Measurements from ENCODE around the gene DHRSX. TPM values are rescaled to one million over a fixed set of nuclear protein-coding genes. Genes with fewer than 3 reads are reported as not detected.
"Not testable (repeated sequence)": the region's sequence is repeated elsewhere in the genome, so short reads cannot be mapped to it uniquely, and the experiment has no call there.

Gene DHRSX
- polyA plus RNA-seq, 3 donors, result 12.9 to 33.2 (median 28.3) TPM

- Histone ChIP-seq H3K4me2 (replicated peaks; ENCODE audit: extremely low read depth, low read length, poor library complexity, severe bottlenecking) (no peak overlapping the region), H3K79me2 (ENCODE audit: insufficient read depth, low read length) (peaks cover 29% of the 10 kb centered on the region), H3K27me3 (ENCODE audit: control insufficient read depth in 2 of 2, insufficient read depth in 2 of 2, low read length in 2 of 2) (no peaks in the 10 kb centered on the region), H3K4me3 (replicated peaks in 1 of 3; ENCODE audit: low read depth in 2 of 3, low read length in 3 of 3) (no peak overlapping the region), H2AFZ (ENCODE audit: insufficient read depth, low read depth, low read length, poor library complexity, severe bottlenecking) (no peak overlapping the region), H3K9me3 (replicated peaks in 1 of 2; ENCODE audit: control insufficient read depth in 1 of 2, insufficient read depth in 1 of 2, low read length in 2 of 2) (peaks cover 0 to 7% of the 10 kb centered on the region in 2 donors), H3K36me3 (replicated peaks in 1 of 2; ENCODE audit: control insufficient read depth in 1 of 2, insufficient read depth in 2 of 2, low read length in 2 of 2) (peaks cover 29 to 60% of the 10 kb centered on the region in 2 donors), H4K20me1 (ENCODE audit: insufficient read depth, low read length) (peaks cover 83% of the 10 kb centered on the region), H3K9ac (ENCODE audit: insufficient read depth, low read length, poor library complexity, severe bottlenecking) (no peak overlapping the region), H3K27ac (ENCODE audit: low read depth in 1 of 2, low read length in 2 of 2) (no peak overlapping the region), H3K4me1 (ENCODE audit: control insufficient read depth in 1 of 2, insufficient read depth in 2 of 2, low read length in 2 of 2) (no peaks in the 10 kb centered on the region)
- no peak for TF ChIP-seq CTCF (IDR thresholded peaks at IDR 0.05)
- Mint-ChIP-seq H3K27me3 (ENCODE audit: low read depth in 3 of 3) (peaks cover 0 to 4% (median 0%) of the 10 kb centered on the region in 3 donors), H3K9me3 (peaks cover 4 to 9% (median 6%) of the 10 kb centered on the region in 7 donors), H3K36me3 (peaks cover 38 to 55% of the 10 kb centered on the region in 2 donors), H3K4me3 (no peak overlapping the region), H3K27ac (no peak overlapping the region), H3K4me1 (no peaks in the 10 kb centered on the region)
- DNase-seq, result no peak
- WGBS (ENCODE audit: insufficient coverage), result 98% methylated on average over 12 of the region's 12 CpGs
- intact Hi-C loops (cut with micrococcal nuclease), result no loop called here
Observed at GRCh38 chrX:2484256-2484655, 16.5 kb downstream of the DHRSX start.

GRCh38 chrX:2483398-2484060, 17.2 kb downstream of the DHRSX start:
- Histone ChIP-seq H3K4me1 (ENCODE audit: control insufficient read depth in 1 of 2, insufficient read depth in 2 of 2, low read length in 2 of 2) (no peaks in the 10 kb centered on the region), H3K9me3 (replicated peaks in 1 of 2; ENCODE audit: control insufficient read depth in 1 of 2, insufficient read depth in 1 of 2, low read length in 2 of 2) (peaks cover 0 to 7% of the 10 kb centered on the region in 2 donors), H3K9ac (ENCODE audit: insufficient read depth, low read length, poor library complexity, severe bottlenecking) (no peak overlapping the region), H3K4me3 (replicated peaks in 1 of 3; ENCODE audit: low read depth in 2 of 3, low read length in 3 of 3) (no peak overlapping the region), H3K4me2 (replicated peaks; ENCODE audit: extremely low read depth, low read length, poor library complexity, severe bottlenecking) (no peak overlapping the region), H3K27ac (ENCODE audit: low read depth in 1 of 2, low read length in 2 of 2) (no peak overlapping the region), H3K79me2 (ENCODE audit: insufficient read depth, low read length) (peaks cover 28% of the 10 kb centered on the region), H4K20me1 (ENCODE audit: insufficient read depth, low read length) (peaks cover 83% of the 10 kb centered on the region), H3K36me3 (replicated peaks in 1 of 2; ENCODE audit: control insufficient read depth in 1 of 2, insufficient read depth in 2 of 2, low read length in 2 of 2) (peaks cover 22 to 53% of the 10 kb centered on the region in 2 donors), H2AFZ (ENCODE audit: insufficient read depth, low read depth, low read length, poor library complexity, severe bottlenecking) (no peak overlapping the region), H3K27me3 (ENCODE audit: control insufficient read depth in 2 of 2, insufficient read depth in 2 of 2, low read length in 2 of 2) (no peaks in the 10 kb centered on the region)
- Mint-ChIP-seq H3K9me3 (peaks cover 4 to 7% (median 6%) of the 10 kb centered on the region in 7 donors), H3K27ac (peak overlapping the region in 3 of 7 donors; percentile 1 to 32 (median 30)), H3K36me3 (peaks cover 31 to 47% of the 10 kb centered on the region in 2 donors), H3K4me1 (no peaks in the 10 kb centered on the region), H3K27me3 (ENCODE audit: low read depth in 3 of 3) (no peaks in the 10 kb centered on the region), H3K4me3 (no peak overlapping the region)
- intact Hi-C loops (cut with micrococcal nuclease), result no loop called here
- no peak for DNase-seq
- TF ChIP-seq CTCF (IDR thresholded peaks at IDR 0.05), result no peak
- WGBS (ENCODE audit: insufficient coverage), result 98% methylated on average over 10 of the region's 16 CpGs

- whole genome bisulfite sequencing (ENCODE audit: insufficient coverage), result 96% methylated on average over 8 of the region's 12 CpGs
- H3K9me3 Mint-ChIP-seq; H3K4me2 ChIP-seq (replicated peaks; ENCODE audit: extremely low read depth, low read length, poor library complexity, severe bottlenecking); H3K9ac ChIP-seq (ENCODE audit: insufficient read depth, low read length, poor library complexity, severe bottlenecking); H3K4me1 Mint-ChIP-seq; H3K27me3 Mint-ChIP-seq (ENCODE audit: low read depth in 3 of 3); intact Hi-C loops (cut with micrococcal nuclease); H3K4me3 Mint-ChIP-seq; DNase-seq; H3K27me3 ChIP-seq (ENCODE audit: control insufficient read depth in 2 of 2, insufficient read depth in 2 of 2, low read length in 2 of 2); H2AFZ ChIP-seq (ENCODE audit: insufficient read depth, low read depth, low read length, poor library complexity, severe bottlenecking); H3K4me3 ChIP-seq (replicated peaks in 1 of 3; ENCODE audit: low read depth in 2 of 3, low read length in 3 of 3); H3K4me1 ChIP-seq (ENCODE audit: control insufficient read depth in 1 of 2, insufficient read depth in 2 of 2, low read length in 2 of 2); H3K9me3 ChIP-seq (replicated peaks in 1 of 2; ENCODE audit: control insufficient read depth in 1 of 2, insufficient read depth in 1 of 2, low read length in 2 of 2); H3K27ac ChIP-seq (ENCODE audit: low read depth in 1 of 2, low read length in 2 of 2): not testable (repeated sequence)
- Histone ChIP-seq H3K36me3 (replicated peaks in 1 of 2; ENCODE audit: control insufficient read depth in 1 of 2, insufficient read depth in 2 of 2, low read length in 2 of 2) (peaks cover 3 to 34% of the 10 kb centered on the region in 2 donors), H4K20me1 (ENCODE audit: insufficient read depth, low read length) (peaks cover 80% of the 10 kb centered on the region), H3K79me2 (ENCODE audit: insufficient read depth, low read length) (peaks cover 24% of the 10 kb centered on the region)
- Mint-ChIP-seq H3K36me3 (peaks cover 12 to 28% of the 10 kb centered on the region in 2 donors), H3K27ac (peak overlapping the region in 2 of 7 donors; percentile 40 to 42)
Observed at GRCh38 chrX:2481597-2481996, 19.2 kb downstream of the DHRSX start.

Data from CD14-positive monocyte (primary cell).